ENCODE data around the gene GAB1.

GAB1 gene

DNA sequence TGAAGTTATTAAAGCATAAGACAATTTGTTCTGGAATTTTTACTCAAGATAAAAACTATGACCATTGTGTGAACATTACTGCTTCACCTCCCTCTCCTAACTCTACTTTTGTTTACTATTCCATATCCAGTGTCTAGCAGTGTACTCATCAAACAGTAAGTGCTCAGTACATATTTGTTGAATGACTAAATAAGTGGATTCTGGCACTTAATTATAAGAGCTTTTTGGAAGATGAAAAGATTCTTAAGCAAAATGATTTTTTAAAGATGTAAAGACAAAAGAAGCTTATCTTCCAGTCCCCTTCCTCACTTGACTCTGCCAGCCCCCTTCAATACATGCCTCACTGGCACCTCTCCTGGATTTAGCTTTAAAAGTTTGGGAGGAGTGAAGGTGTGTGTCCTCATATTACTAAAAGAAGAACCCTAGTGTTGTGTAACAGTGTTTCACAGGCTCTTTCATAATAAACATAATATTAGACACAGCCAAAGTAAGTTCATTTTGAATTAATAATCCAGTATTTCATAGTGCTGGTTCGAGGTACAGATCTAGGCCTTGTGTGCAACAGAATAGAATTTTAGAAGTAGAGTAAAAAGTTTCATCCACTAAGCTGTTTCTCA lies 53.0 kb downstream of the GAB1 start:
- no peak for DNase-seq (ENCODE audit: low read depth)

DNA sequence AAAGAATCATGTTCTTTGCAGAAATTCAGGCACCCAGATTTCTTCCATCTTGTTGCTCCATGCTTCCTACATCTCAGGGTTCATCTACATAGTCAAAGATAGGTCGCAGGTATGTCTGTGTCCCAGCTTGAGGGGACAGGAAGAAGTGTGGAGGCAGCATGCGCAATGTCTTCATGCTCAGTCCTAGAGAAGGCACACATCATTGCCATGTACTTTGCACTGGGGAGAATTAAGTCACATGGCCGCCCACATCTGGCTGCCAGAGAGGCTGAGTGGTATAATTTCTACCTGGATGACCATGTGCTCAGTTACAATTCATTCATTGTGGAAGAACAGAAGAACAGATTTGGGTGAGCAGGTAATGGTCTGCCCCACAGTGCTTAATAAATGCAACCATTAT lies 54.1 kb downstream of the GAB1 start:
- no peak for DNase-seq (ENCODE audit: low read depth)

DNA sequence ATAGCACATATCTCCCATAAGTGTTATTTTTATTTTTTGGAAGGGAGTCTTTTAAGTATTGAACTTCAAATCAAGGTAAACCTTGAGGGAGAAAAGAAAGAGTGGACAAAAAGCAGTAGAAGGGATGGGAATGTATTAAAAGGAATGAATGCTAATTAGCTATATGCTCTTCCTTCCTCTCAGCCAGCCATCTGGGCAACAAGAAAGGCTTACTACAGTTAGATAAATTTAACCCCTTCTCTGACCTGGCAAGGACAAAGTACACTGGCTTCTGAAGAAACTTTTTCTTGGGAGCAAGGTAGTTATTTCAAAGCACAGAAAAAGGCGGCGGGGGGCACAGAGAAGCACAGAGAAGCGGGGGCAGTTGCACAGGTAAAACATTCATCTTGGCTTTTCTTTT lies 54.6 kb downstream of the GAB1 start:
- DNase-seq (ENCODE audit: low read depth): no peak

DNA sequence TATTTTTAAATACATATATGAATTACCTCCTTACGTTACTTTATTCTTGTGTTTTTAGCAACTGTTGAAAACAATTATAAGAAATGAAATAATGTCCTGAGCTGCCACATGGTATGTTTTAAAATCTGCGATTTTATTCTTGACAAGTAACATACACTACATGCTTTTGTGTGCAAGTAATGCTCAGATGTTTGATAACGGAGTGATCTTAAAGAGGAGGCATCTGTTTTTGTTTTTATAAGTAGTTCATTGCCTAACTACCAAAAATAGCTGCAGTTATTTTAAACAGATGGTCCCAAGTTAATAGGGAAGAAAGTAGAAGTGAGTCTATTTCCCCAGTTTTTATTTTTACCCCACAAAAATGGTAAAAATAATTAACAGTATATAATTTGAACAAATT lies 55.2 kb downstream of the GAB1 start:
- DNase-seq (ENCODE audit: low read depth): no peak

DNA sequence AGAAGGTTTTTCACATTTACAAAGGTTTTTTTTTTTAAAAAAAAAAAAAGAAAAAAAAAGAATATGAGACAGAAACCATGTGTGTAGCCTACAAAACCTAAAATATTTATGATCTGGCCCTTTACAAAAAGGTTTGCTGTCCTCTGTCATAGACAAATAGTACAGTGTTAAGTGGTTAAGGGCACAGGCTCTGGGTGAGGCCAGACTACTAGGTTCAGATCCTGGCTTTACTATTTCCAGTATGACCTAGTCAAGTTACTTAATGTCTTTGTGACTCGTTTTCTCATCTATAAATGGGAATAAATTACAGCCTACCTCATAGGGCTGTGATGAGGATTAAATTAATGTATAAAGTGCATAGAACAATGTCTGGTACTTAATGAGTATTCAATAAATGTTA lies 56.5 kb downstream of the GAB1 start:
- no peak for DNase-seq (ENCODE audit: low read depth)

DNA sequence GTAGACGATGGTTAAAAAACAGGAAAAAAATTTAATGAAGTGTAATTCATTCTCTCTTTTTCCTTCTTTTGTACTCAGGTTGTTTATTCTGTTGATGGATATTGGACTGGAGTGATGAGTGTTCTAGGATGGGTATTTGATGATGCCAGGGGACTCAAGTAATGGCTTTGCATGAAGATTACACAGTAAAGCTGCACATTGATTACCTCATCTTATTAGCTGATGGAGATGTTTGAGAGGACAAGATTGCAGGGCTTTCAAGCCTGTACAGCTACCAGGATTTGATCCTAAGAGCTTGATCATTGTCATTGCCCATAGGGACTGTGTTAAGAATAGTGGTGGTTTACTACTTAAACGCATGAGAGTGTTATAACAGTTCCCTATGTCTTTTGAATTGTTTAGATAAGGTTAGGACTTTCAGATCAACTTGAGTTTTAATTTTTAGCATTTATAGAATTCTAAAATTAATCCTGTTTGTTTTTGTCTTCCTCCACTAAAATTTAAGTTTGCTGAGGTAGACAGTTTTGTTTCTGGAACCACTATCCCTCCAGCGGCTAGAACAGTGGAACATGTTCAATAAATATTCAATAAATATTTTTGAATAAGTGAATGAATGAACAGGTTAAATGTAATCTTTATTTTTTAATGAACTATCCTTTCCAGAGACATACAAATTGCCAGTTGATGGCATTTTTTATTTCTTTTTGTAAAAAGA lies 58.2 kb downstream of the GAB1 start:
- DNase-seq (ENCODE audit: low read depth): no peak

DNA sequence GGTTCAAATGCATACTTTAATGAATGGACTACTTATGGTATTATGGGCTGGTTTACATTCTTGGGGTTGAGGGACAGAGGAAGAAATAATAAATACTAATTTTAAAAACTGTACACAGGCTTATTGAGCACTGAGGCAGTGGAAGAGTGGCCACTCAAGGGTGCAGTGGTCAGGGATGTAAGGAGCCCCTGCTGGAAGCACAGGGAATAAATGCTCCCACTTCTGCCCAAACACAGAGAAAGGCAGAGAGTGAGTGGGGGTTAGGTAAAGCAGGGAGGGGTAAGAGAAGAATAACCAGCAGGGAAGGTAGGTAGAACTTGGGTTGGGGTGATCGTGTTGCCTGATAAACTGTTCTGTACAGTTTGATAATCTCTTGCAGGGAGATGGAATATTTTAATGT lies 60.0 kb downstream of the GAB1 start:
- no peak for DNase-seq (ENCODE audit: low read depth)

DNA sequence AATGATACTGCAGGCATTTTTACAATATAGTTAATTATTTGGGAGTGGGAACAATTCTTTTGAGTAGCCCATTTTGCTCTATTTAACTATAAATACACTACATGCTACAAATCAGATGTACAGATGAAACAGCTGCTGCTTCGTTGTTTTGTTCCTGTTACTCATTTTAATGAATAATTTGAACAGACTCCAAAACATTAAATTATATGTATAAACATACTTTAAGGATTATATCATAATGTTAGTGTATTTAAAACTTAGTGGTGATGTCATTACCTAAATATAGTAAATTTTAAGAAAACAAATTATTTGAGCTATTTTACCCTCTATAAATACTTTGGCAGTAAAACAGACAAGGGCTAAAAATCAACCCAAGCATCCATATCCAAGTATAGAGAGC lies 60.7 kb downstream of the GAB1 start:
- no peak for DNase-seq (ENCODE audit: low read depth)

DNA sequence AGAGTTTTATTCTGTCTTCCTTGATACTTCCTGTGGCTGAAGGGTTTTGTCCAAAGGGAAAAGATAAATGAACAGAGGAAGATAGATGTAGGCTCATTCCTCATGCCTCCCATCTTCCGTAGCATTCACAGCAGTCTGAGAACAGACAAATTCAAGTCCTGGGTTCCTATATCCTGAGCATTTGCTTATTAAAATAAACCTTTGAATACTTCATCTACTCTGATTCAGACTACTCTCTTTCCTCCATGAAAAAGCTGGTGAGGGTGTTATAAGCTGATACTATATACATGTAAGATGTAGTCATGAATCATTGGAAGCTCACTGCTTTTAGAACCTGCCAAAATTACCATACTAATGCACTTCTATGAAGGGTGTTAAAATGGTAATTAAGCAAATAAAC lies 61.2 kb downstream of the GAB1 start:
- DNase-seq (ENCODE audit: low read depth): no peak

DNA sequence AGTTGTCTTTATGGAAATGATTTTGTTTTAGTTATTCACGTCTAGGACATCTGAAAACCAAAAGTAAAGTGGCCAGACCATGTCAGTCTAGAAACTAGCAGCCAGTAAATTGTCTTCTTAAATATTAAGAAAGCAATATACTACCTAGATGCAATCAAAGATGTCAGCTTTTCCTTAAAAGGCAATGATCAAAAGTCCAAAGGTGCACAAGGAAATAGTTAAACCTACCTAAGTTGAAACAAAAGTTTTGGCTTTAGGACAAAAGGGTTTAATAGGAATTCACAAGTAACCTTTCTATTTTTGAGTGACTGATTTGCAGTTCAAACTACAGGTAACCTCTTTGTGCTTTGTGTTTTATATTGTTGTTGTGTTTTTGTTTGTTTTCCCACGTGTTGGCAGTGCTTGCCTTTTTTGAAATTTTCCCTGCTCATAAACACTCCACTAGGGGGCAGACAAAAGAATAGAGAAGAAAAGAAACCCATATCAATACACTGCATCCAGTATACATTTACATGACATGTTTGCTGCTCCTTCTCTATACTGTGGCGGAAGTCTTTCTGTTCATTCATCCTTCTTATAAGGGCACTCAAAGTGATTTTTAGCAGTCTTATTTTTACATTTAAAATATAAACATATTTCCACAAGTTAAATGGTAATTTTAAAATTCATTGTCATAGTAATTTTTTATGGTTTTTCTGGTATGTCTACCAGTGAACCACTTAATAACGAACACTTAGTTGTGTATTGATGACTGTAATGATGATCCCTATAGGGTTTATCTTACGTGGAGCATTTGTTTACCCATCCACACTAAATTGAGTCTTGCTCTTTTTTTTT lies 62.7 kb downstream of the GAB1 start:
- no peak for DNase-seq (ENCODE audit: low read depth)

DNA sequence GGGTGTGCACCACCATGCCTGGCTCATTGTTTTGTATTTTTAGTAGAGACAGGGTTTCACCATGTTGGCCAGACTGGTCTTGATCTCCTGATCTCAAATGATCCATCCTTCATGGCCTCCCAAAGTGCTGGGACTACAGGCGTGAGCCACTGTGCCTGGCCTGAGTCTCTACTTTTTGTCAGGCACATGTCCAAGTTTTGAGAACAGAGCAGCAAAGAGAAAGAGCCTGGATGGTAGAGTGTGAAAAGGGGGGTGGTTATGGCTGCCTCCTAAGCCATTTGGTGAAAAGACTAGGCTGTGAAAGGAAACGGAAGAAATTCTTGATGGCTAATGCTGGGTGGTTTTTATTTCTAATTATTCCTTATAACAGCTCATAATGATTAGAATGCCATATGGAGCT lies 63.4 kb downstream of the GAB1 start:
- DNase-seq (ENCODE audit: low read depth): no peak

DNA sequence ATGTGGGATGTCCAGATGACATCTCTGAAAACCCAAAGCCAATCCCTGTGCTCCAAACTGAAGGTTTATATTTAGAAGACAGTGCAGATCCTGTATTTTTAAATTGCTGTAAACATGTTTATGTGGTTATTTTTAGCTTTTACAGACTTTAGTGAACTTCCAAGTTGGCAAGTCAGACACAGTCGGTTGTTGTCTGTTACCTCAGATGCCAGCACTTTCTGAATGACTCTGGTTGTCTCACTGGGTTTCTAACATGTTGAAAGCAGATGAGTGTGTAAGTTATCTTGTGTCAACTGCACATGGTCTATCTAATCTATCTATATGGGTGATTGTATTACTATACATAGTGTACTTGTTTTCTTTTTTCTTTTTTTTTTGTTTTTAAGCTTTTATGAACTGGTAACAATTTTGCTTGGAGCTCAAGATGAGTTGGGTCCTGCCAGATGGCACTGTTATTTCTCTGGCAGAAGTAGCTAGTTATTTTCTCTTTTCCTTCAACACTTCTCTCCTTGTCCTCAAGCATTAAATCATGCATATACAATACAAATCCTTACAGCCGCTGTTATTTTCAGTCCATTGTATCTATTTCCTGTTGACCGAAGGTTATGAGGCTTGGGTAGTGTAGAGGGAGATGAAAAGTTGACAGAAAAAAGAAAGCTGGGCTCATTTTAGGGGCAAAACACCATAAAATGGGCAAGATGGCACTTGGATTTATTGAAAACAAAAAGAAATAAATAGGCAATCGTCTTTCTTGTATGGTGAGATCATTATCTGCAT lies 66.3 kb downstream of the GAB1 start:
- DNase-seq (ENCODE audit: low read depth): no peak

DNA sequence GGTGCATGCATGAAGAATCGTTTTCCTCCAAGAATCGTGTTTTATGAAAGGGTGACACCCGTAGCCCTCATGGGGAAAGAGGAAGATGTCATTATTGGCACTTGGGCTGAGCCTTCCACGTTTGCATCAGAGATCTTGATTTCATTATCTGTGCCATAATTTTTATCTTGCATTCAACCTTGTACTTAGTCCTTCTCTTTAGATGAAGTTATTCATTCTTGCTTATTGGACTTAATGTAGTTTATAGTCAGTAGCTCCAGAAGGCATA lies 66.8 kb downstream of the GAB1 start:
- no peak for DNase-seq (ENCODE audit: low read depth)

DNA sequence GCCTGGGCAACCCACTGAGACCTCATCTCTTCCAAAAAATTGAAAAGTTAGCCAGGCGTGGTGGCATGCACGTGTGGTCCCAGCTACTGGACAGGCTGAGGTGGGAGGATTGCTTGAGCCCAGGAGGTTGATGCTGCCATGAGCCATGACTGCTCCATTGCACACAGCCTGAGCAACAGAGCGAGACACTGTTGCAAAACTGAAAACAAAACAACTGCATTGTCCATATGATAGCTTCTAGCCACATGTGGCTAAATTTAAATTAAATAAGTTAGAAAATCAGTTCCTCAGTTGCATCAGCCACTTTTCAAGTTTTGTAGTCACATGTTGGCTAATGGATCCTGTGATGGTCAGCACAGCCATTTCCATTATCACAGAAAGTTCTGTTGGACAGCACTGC lies 67.9 kb downstream of the GAB1 start:
- DNase-seq (ENCODE audit: low read depth): no peak

DNA sequence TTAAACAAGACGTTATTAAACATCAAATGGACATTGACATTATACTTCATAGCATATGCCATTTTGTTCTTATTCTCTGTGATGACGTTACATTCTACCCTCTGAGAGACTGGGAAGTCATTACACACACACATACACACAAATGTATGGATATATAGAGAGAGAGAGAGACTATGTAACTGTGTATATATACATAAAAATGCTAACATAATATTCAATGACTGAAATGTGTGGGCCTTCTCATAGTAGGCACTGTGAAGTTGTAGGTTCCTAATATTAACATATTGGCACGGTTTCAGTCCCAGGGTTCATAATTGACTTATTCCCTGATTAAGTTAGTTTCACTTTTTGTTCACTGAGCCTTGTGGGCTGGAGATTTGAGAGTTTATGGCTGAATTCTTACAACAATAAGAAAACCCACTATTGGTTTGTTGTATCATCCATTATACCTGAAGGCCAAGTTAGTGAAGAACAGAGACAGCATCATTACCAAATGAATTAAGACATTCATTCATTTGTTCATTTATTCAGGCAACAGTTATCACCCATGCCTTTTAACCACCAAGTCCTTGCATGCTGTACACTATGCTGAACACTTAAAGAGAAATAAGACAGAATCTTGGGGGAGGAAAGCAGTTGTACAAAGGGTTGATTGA lies 68.5 kb downstream of the GAB1 start:
- no peak for DNase-seq (ENCODE audit: low read depth)

DNA sequence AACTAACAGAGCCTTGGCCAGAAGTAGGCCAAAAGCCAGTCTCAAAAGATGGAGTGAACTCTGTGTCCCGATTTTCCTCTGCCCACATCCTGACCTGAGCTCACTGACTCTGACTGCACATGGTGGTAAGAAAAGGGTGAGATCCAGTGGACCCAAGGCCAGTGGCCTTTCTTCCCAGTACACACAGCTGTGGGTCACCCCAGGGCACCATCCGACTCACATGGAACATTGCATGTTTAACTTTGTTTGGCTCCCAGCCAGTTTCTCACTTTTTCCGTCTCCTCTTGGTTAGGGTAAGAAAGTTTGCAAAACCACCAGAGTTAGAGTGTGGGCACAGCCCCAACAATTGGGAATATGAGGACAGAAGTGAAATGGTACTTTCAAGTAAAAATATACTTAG lies 69.8 kb downstream of the GAB1 start:
- no peak for DNase-seq (ENCODE audit: low read depth)

DNA sequence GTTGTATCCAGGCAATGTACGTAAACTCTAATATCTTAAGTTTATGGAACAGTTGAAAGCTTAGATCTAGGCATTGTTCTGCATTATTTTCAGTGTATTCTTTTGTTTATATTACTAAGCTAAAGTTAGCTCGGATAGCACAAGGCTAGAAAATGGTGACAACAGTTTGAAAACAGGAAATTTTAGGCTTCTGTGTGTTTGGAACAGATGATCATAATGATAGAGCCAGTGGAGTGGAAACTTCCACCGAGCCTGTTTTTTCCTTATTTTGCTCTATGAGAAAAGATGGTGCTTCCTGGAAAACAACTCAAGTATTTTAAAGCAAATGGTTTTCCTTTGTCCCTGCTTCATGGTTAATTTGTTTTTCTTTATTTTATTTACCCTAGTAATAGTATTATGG lies 70.8 kb downstream of the GAB1 start:
- no peak for DNase-seq (ENCODE audit: low read depth)

DNA sequence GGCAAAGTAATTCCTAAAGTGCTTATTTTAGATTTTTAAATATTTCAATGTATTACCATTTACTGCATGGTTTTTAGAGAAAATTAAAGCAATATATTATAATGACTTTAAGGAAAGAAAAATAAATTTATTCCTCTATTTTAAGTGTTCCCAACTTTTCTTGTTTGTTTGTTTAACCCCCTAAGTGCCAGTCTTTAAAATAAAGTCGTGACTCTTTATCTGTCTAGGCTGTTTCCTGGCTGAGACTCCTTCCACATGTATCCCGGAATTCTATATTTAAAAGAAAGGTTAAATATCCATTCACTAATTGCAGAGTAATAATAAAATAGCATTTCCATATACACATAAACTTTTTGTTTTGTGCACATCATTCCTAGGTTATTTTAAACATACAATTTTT lies 71.2 kb downstream of the GAB1 start:
- DNase-seq (ENCODE audit: low read depth): no peak

DNA sequence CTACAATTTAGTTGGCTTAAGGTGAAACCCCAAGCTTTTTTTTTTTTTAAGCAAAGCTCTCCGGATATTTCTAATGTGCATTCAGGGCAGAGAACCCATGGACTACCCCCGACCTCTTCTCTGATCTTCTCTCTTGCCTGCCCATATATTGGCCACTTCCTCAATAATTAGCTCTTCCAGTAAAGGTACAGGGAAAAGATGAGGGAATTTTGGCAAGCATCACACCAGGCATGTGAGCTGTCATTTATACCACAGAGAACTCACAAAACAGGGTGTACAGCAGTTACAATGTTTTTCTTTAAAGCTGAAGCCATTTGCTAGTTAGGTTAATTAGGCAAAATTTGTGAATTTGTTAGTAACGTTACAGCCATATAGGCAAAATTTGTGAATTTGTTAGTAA lies 73.3 kb downstream of the GAB1 start:
- DNase-seq (ENCODE audit: low read depth): no peak

DNA sequence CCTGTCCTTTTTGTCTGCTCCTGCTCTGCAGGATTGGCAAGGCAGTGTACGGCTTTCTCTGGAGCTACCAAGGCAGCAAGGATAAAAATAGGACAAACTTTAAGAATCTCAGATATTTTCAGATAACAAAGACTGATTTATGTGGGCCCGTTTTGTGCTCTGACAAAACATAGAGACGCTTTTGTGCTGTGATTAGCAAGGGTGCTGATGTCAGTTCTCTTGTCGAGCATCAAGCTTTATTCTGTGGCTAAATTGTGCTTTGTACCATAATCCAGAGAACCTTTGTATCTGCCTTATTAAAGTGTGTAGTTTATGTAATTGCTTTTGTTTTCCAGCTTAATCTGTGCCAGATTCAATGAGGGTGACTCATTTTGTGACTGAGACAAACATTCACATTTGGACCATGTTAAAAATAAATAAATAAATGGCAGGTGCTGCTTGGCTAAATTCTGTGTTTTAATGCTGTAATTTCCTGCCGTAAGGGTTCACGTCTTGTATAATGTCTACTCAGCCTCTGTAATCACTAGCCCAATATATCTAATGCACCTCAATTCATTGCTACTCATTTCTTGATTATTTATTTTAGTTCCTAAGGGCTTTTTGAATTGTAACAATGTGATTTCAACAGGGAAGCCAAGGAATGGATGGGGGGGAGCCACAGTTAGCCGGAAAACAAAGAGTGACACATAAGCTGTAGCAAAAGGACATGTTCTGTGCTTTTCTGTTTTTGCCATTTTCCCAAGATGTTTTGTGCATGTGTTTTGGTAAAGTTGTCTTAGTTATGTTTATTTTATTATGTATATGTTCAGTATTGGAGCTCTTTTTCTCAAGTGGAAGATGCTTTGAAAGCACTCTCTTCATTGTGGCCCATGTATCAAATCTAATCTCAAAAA lies 75.1 kb downstream of the GAB1 start:
- DNase-seq (ENCODE audit: low read depth): no peak

DNA sequence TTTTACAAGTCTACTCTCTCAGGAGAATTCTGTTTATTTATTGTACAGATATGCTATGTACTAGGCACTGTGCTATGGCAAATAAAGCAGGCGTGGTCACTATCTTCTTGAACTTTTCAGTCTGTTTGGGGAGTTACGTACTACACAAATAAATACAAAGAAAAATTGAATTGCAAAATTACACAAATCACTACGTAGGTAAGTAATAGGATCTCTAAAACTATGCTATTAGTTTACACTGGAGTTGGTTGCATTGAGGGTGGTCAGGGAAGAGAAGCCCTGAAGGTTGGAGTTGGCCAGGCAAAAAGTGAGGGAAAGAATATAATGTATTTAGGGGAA lies 75.7 kb downstream of the GAB1 start:
- DNase-seq (ENCODE audit: low read depth): no peak
